ENCODE results near the gene RABGEF1.
"Not testable (repeated sequence)": the region's sequence is repeated elsewhere in the genome, so short reads cannot be mapped to it uniquely, and the experiment has no call there.

The RABGEF1 gene

GRCh38 chr7:66735850-66736249 lies 4.7 kb upstream of the RABGEF1 start:
- DNase-seq: no peak

- DNase-seq: no peak
These were observed 3.6 kb upstream of the RABGEF1 start for GRCh38 chr7:66736892-66737291.

DNA sequence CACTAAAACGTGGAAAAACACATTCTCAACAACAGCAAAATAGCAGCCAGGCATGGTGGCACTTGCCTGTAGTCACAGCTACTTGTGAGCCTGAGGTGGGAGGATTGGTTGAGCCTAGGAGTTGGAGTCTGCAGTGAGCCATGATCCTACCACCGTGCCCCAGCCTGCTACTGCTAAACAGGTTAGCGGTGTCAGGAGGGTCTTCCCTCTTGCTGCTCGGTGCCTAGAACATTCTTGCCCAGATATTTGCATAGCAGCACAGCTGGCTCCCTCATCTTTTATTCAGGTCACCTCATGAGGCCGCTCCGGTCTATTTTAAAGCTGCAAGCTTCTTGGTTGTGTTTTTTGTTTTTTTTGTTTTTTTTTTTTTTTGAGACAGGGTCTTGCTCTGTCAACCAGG lies 2.9 kb upstream of the RABGEF1 start:
- DNase-seq: no peak

GRCh38 chr7:66739477-66739876 lies 1.1 kb upstream of the RABGEF1 start:
- DNase-seq: no peak

- peak; percentile 36 for DNase-seq
These were observed 606 bp upstream of the RABGEF1 start for GRCh38 chr7:66739953-66740301.

GRCh38 chr7:66740980-66741709 lies 612 bp downstream of the RABGEF1 start:
- peak; percentile 58 for DNase-seq

DNA sequence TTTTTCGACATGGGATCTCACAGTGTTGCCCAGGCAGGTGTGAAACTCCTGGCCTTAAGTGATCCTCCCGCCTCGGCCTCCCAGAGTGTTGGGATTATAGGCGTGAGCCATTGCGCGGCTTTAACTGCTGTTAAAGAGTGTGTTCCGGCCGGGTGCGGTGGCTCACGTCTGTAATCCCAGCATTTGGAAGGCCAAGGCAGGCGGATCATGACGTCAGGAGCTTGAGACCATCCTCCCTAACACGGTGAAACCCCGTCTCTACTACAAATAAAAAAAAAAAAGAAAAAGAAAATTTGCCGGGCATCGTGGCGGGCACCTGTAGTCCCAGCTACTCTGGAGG lies 1.1 kb downstream of the RABGEF1 start:
- no peak for DNase-seq

GRCh38 chr7:66742298-66742697 lies 1.8 kb downstream of the RABGEF1 start:
- DNase-seq: not testable (repeated sequence)

- no peak for DNase-seq
These were observed 3.4 kb downstream of the RABGEF1 start for GRCh38 chr7:66743920-66744319.

DNA sequence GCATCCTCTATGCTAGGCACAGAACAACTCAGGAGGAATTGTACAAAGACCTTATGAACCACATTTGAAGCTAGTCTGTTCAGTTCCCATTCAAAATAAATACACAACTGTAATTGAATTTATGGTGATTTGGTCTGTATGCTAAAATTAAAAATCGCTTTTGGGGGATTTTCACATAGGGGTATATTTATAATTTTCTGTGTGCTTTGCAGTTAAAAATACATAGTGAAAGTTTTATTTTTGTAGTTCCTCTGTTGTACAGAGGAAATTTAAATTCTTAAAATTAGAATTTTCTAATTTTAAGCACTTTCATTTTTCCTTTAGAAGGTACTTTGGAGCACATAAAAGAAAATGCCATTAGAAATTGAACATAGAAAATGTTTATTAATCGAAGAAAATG lies 6.9 kb downstream of the RABGEF1 start:
- DNase-seq: no peak

GRCh38 chr7:66747881-66748511 lies 7.5 kb downstream of the RABGEF1 start:
- no peak for DNase-seq

DNA sequence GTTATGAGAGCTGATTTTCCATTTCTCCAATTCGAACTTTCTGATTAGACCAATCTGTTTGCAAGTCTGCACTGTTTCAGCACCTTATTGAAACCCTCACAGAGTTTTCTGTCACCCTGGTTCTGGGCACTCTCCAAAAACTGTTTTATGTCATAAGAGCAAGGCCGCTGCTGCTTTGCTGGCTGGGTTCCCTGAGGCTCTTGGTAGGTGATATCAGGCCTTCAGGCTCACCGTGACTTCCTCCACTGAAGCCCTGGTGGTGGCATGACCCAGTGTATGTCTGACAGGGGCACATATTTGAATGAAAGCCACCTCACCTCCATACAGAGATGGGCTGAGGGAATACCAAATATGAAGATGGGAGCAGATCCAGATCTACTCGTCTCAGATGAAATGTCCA lies 8.3 kb downstream of the RABGEF1 start:
- no peak for DNase-seq

DNA sequence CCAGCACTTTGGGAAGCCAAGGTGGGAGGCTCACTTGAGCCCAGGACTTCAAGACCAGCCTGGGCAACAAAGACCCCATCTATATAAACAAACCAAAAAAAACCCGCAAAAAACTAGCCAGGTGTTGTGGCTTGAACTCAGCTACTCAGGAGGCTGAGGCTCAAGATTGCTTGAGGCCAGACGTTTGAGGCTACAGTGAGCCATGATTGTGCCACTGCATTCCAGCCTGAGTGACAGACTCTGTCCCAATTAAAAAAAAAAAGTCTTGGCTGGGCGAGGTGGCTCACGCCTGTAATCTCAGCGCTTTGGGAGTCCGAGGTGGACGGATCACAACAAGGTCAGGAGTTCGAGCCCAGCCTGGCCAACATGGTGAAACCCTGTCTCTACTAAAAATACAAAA lies 11.4 kb downstream of the RABGEF1 start:
- DNase-seq: no peak

DNA sequence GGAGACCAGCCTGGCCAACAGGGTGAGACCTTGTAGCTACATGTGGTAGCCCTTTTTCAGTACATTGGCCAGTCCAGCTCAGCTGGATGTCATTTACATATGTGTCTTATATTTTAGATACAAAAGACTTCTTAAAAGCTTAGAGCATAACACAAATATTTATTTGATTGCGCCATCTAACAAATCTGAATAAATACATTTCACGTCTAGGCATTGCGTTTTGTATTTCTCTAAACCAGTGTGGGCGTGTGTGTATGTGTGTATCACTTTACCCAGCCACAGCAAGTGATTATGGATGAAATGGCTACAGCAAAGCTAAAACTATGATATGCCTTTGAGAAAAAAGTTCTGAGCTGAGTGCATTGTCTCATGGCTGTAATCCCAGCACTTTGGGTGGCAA lies 14.0 kb downstream of the RABGEF1 start:
- no peak for DNase-seq

DNA sequence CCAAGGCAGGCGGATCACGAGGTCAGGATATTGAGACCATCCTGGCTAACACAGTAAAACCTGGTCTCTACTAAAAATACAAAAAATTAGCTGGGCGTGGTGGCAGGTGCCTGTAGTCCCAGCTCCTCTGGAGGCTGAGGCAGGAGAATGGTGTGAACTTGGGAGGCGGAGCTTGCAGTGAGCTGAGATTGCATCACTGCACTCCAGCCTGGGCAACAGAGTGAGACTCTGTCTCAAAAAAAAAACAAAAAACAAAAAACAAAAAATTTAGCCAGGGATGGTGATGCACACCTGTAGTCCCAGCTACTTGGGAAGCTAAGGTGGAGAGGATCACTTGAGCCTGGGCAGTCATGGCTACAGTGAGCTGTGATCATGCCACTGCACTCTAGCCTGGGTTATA lies 14.5 kb downstream of the RABGEF1 start:
- not testable (repeated sequence) for DNase-seq

DNA sequence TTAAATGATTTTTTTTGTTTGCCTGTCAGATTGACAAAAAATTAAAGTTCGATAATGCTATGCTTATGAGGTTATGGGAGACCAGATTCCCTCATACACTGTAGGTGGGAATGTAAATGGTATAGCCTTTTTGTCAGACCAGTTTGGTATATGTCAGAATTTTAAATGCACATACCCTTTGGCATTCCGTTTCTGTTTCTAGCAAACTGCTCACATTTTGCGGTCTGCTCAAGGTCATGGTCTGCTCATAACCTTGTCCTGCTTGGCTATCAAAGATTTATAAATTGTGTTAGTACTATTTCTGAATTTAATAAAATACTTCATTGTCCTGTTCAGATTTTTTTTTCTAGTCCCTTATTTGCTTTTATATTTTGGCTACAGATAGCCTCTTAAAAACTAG lies 15.7 kb downstream of the RABGEF1 start:
- DNase-seq: not testable (repeated sequence)

- no peak for DNase-seq
These were observed 16.4 kb downstream of the RABGEF1 start for GRCh38 chr7:66756889-66757288.

DNA sequence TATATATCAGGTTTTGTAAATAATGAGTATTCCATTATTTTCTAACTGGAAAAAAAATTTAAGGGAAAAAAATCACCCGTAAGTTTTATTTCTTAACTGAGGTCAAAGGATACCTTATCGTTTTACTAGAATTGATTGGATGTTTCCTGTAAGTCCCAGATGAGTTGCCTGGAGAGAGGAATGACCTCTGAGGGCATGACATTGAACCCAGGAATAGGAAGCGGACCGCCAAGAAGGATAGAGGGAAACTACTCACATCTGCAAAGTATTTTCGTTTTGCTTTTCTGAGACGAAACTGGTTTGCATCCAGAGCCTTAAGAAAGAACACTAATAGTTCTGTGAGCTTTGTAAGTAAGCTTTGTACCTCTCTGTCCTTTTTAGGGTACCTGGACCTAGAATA lies 17.4 kb downstream of the RABGEF1 start:
- no peak for DNase-seq

DNA sequence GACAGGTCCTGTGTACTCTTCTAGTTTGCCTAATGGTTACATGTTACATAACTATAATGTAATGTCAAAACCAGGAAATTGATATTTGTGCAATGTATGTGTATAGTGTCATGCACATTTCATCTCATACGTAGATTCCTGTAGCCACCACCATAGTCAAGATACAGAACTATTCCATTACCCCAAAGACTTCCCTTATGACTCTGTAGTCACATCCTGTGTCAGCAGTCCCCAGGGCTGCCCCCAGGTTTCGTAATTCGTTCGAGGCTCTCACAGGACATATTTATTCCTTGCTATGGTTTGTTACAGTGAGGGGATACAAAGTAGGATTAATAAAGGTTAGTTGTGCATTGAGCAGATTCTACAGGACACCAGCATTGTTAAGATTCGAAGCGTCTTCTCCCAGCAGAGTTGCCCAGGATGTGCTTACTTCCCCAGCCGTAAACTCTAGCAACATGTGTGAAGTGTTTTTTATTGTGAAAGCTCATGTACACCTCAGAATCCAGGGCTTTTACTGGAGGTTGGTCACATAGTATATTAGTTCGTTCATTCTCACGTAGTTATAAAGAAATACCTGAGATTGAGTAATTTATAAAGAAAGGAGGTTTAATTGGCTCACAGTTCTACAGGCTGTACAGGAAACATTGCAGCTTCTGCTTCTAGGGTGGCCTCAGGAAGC lies 18.6 kb downstream of the RABGEF1 start:
- peak; percentile 79 for DNase-seq

- DNase-seq: not testable (repeated sequence)
These were observed 22.6 kb downstream of the RABGEF1 start for GRCh38 chr7:66763183-66763582.

DNA sequence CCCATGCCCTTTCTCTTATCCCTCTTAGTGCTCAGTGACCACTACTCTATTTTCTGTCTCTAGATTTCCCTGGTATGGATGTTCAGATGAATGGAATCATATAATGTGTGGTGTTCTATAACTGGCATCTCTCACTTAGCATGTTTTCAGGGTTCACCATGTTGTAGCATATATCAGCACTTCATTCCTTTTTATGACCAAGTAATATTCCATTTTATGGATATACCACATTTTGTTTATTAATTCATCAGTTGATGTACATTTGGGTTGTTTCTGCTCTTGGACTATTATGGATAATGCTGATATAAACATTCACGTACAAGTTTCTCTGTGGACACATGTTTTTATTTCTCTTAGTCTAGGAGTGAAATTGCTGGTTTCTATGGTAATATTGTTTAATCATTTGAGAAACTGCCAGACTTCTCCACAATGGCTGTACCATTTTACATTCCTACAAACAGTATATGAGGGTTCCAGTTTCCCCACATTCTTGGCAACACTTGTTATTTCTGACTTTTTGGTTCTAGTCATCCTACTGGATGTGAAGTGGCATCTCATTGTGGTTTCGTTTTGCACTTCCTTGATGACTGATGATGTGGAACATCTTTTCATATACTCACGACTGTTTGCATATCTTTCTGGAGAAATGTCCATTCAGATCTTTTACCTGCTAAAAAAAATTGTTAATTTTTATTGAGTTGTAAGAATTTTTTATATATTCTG lies 23.3 kb downstream of the RABGEF1 start:
- DNase-seq: not testable (repeated sequence)

DNA sequence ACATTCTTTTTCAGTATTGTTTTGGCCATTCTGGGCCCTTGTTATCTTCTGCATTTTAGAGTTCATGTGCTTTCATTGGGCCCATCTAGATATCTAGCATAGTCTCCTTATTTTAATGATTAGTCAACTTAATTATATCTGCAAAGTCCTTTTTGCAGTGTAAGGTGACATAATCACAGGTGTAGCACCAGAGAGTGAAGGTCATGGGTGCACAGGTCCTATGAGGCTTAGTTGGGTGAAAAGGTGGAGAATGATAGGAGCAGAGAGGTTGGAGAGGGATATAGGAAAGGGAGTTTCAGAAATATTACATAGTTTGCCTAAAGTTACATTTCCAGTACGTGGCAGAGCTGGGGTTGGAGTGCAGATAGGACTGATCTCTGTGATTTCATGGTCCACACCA lies 24.4 kb downstream of the RABGEF1 start:
- DNase-seq: not testable (repeated sequence)

DNA sequence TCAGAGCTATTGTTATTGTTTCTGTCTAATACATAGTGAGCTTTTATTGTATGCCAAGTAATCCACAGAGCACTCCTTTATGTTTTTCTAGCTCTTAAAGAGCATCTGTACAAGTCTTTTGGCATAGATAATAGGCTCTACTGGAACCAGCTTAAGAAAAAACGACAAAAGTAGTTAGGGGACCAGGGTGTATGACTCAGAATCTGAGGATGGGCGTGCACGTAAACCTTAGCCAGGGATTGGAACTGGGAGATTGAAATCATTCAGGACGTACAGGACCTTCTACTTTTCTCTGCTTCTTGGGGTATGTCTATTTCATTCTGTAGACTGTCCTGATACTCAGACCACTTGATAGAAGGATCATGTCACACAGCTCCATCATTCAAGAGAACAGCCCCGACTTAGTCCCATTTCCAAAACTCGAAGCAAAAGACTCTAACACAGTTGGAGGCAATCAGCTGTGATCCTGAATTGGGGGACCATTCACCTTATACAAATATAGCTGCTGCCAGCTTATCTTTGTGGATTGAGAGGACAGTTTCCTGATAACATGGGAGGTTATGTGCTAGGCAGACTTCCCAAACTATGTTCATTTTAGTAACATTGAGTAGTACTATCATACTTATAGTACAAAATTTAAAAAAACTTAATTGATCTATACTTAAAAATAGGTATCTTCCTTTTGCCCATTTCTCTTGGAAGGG lies 24.9 kb downstream of the RABGEF1 start:
- not testable (repeated sequence) for DNase-seq
